PC-3 (cell line): ENCODE results near the gene SP140.

Experiments
- CTCF ChIP-seq: fragments of 300-600 bp; sonication (generic); conservative IDR thresholded peaks from 2 replicates; pipeline ENCODE4 v1.5.1; 2017; ENCODE audit warnings: antibody characterized with exemption, low read depth, mild to moderate bottlenecking, low read length
- EZH2 ChIP-seq: fragments of 300-600 bp; sonication (generic); IDR thresholded peaks from one replicate; pipeline ENCODE4 v1.6.1; 2017; ENCODE audit warnings: antibody characterized with exemption, mild to moderate bottlenecking, low read length; ENCODE audit not compliant: unreplicated experiment

- TF ChIP-seq CTCF: no peak
- no peak for TF ChIP-seq EZH2
These were observed 71.4 kb downstream of the SP140 start for GRCh38 chr2:230296917-230297316.
